ENCODE measurements around the gene PTPN11.
A peak's percentile ranks its signal among the peaks of the same experiment; 100 is the strongest.
"Not testable (repeated sequence)": the region's sequence is repeated elsewhere in the genome, so short reads cannot be mapped to it uniquely, and the experiment has no call there.

PTPN11 gene

DNA sequence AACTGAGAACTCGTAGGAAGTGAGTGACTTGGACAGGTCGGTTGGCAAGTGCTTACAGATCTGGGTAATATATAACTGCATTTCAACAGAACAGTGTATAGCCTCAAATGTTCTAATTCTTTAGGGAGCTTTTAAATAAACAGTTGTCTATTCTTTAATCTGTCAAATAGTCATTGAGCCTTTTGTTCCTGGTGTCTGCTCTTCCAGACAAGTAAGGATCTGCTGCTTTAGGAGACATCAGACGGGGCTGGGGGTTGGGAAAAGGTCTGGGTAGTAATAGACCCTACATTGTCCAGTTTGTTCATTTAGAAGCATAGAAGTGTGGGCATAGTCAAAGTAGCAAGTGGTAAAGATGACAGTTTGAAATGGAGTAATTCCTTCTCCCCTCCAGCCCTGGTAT lies 2.0 kb downstream of the PTPN11 start:
- Mint-ChIP-seq H3K9me3 (no peaks in the 10 kb centered on the region), H3K4me3 (peak overlapping the region; percentile 9), H3K36me3 (ENCODE audit: low read depth) (peaks cover 14% of the 10 kb centered on the region), H3K27ac (peak overlapping the region; percentile 33), H3K4me1 (ENCODE audit: low read depth) (peaks cover 37% of the 10 kb centered on the region), H3K27me3 (ENCODE audit: low read depth) (no peaks in the 10 kb centered on the region)
- no peak for DNase-seq (ENCODE audit: low spot score)

DNA sequence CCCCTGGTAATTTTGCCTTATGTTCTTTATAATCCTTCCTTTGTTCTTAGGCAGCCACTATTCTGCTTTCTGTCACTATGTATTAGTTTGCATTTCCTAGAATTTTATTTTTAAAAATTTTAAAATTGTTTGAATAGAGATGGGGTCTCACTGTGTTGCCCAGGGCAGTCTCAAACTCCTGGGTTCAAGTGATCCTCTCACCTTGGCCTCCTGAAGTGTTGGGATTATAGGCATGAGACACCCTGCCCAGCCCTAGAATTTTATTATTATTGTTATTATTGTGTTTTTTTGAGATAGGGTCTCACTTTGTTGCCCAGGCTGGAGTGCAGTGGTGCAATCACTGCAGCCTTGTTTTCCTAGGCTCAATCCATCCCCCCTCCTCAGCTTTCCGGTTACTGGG lies 2.6 kb downstream of the PTPN11 start:
- no peak overlapping the region for H3K4me3 Mint-ChIP-seq
- H3K4me1 Mint-ChIP-seq (ENCODE audit: low read depth), result peaks cover 37% of the 10 kb centered on the region
- peaks cover 14% of the 10 kb centered on the region for H3K36me3 Mint-ChIP-seq (ENCODE audit: low read depth)
- H3K27ac Mint-ChIP-seq, result no peak overlapping the region
- DNase-seq (ENCODE audit: low spot score), result no peak
- no peaks in the 10 kb centered on the region for H3K27me3 Mint-ChIP-seq (ENCODE audit: low read depth)
- no peaks in the 10 kb centered on the region for H3K9me3 Mint-ChIP-seq

DNA sequence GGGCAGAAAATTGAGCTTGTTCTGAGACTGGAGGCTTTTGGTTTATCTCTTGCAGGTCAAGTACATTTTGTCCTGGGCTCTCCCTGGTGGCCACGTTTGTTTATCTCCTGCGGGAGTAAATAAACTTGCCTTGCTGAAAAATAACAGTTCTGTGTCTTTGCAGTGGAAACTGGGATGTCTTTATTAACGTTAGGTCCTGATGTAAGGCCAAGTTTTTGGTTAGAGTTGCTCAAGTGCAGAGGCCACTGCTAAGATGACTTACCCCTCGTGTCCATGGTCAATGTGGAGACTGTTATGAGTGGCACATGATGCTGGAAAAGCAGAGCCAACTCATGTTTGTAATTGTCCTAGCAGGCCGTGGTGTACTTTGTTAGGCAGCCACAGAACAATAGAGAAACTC lies 3.8 kb downstream of the PTPN11 start:
- no peak for DNase-seq (ENCODE audit: low spot score)
- H3K4me3 Mint-ChIP-seq, result no peak overlapping the region
- no peaks in the 10 kb centered on the region for H3K9me3 Mint-ChIP-seq
- H3K36me3 Mint-ChIP-seq (ENCODE audit: low read depth), result peaks cover 14% of the 10 kb centered on the region
- no peak overlapping the region for H3K27ac Mint-ChIP-seq
- no peaks in the 10 kb centered on the region for H3K27me3 Mint-ChIP-seq (ENCODE audit: low read depth)
- H3K4me1 Mint-ChIP-seq (ENCODE audit: low read depth), result peaks cover 33% of the 10 kb centered on the region

DNA sequence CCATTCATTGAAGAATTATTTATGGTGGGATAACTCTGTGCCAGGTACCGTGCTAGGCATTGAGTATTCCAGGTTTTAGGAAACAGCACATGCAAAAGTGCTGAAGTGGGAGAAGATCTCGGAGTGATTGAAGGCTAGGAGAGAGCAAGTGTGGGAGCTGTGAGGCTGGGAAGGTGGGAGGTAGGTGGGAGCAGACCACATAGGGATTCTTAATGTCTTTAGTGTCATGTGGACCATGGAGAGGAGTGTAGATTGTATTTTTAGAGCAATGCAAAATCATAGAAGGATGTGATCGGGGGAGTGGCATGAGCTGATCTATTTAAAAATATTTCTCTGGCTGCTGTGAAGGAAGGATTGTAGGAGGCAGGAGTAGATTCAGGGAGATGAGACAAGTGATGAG lies 5.4 kb downstream of the PTPN11 start:
- no peaks in the 10 kb centered on the region for H3K9me3 Mint-ChIP-seq
- peaks cover 16% of the 10 kb centered on the region for H3K36me3 Mint-ChIP-seq (ENCODE audit: low read depth)
- peak overlapping the region; percentile 13 for H3K27ac Mint-ChIP-seq
- H3K4me3 Mint-ChIP-seq, result no peak overlapping the region
- H3K4me1 Mint-ChIP-seq (ENCODE audit: low read depth), result peaks cover 33% of the 10 kb centered on the region
- H3K27me3 Mint-ChIP-seq (ENCODE audit: low read depth), result no peaks in the 10 kb centered on the region
- DNase-seq (ENCODE audit: low spot score), result no peak

DNA sequence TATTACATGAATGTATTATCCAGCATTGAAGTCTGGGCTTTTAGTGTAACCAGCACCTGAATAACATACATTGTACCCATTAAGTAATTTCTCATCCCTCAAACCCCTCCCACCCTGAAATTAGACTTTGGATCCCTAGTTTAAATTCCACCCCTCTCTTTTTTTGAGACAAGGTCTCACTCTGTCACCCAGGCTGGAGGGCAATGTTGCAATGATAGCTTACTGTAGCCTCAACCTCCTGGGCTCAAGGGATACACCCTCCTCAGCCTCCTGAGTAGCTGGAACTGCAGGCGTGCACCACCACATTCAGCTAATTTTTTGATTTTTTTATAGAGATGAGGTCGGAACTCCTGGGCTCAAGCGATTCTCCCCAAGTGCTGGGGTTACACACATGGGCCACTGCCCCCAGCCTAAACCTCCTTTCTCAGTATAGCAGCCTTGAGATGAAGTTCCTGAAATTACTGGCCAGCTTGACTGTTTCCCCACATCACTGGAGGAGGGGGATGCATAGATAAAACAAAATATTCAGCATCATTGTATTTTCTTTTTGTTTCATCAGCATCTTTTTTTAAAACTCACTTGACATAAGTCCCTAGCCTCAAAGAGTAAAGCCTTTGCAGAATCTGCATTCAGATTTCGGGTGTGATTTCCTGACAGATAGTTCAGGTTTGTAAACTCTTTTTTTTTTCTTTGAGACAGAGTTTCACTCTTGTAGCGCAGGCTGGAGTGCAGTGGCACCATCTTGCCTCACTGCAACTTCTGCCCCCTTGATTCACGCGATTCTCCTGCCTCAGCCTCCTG lies 7.0 kb downstream of the PTPN11 start:
- Mint-ChIP-seq H3K4me1 (ENCODE audit: low read depth) (peaks cover 19% of the 10 kb centered on the region), H3K9me3 (no peaks in the 10 kb centered on the region), H3K4me3 (no peak overlapping the region), H3K27ac (no peak overlapping the region), H3K27me3 (ENCODE audit: low read depth) (no peaks in the 10 kb centered on the region), H3K36me3 (ENCODE audit: low read depth) (peaks cover 14% of the 10 kb centered on the region)
- DNase-seq (ENCODE audit: low spot score), result no peak

DNA sequence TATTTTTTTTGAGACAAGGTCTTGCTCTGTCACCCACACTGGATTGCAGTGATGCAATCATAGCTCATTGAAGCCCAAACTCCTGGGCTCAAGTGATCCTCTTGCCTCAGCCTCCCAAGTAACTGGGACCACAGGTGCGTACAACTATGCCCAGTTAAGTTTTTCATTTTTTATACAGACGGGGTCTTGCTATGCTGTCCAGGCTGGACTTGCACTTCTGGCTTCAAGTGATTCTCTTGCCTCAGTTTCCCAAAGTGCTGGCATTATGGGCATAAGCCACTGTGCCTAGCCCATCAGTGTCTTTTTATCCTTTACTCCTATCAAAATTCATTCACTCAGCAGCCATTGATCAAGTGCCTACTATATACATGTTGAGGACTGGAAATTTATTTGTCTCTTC lies 9.0 kb downstream of the PTPN11 start:
- Mint-ChIP-seq H3K4me1 (ENCODE audit: low read depth) (peaks cover 18% of the 10 kb centered on the region), H3K27ac (no peak overlapping the region), H3K36me3 (ENCODE audit: low read depth) (peaks cover 20% of the 10 kb centered on the region), H3K4me3 (no peak overlapping the region), H3K27me3 (ENCODE audit: low read depth) (no peaks in the 10 kb centered on the region), H3K9me3 (no peaks in the 10 kb centered on the region)
- no peak for DNase-seq (ENCODE audit: low spot score)

DNA sequence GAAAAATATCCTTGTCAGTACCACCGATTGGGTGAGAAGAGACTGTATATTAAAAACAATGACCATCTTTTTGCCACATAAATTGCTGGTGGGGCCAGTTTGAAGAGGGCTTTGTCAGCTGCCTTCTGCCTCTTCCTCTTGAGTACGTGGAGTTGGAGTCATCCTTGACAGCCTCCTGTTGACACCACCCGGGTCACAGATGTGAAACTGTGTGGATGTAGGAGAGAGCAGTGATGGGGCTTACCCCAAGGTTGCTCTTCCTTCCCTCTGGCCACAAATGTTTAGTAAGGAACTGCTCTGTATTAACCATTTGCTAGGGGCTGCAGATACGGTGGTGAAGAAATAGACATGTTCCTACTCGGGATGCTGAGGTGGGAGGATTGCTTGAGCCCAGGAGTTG lies 12.2 kb downstream of the PTPN11 start:
- no peaks in the 10 kb centered on the region for H3K9me3 Mint-ChIP-seq
- H3K4me1 Mint-ChIP-seq (ENCODE audit: low read depth), result peaks cover 12% of the 10 kb centered on the region
- H3K4me3 Mint-ChIP-seq, result no peak overlapping the region
- H3K27ac Mint-ChIP-seq, result no peak overlapping the region
- no peaks in the 10 kb centered on the region for H3K27me3 Mint-ChIP-seq (ENCODE audit: low read depth)
- peaks cover 18% of the 10 kb centered on the region for H3K36me3 Mint-ChIP-seq (ENCODE audit: low read depth)
- no peak for DNase-seq (ENCODE audit: low spot score)

DNA sequence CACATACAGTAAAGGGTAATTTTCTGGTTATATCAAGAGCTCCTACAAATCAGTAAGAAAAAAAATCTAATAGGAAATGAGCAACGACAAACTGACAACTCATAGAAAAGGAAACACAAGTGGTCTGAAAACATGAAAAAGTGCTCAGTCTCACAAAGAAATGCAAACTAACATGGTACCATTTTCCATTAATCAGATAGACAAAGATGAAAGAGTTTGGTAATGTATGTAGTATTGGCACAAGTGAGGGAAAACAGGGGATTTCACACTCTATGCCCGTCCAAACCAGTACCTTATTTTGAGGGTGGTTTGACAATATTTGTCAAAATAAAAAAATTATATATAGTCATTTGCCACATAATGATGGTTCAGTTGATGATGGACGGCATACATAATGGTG lies 13.2 kb downstream of the PTPN11 start:
- H3K27ac Mint-ChIP-seq, result peak overlapping the region; percentile 8
- DNase-seq (ENCODE audit: low spot score), result no peak
- H3K9me3 Mint-ChIP-seq, result no peaks in the 10 kb centered on the region
- H3K36me3 Mint-ChIP-seq (ENCODE audit: low read depth), result peaks cover 18% of the 10 kb centered on the region
- H3K4me3 Mint-ChIP-seq, result no peak overlapping the region
- H3K27me3 Mint-ChIP-seq (ENCODE audit: low read depth), result no peaks in the 10 kb centered on the region
- H3K4me1 Mint-ChIP-seq (ENCODE audit: low read depth), result peaks cover 15% of the 10 kb centered on the region

DNA sequence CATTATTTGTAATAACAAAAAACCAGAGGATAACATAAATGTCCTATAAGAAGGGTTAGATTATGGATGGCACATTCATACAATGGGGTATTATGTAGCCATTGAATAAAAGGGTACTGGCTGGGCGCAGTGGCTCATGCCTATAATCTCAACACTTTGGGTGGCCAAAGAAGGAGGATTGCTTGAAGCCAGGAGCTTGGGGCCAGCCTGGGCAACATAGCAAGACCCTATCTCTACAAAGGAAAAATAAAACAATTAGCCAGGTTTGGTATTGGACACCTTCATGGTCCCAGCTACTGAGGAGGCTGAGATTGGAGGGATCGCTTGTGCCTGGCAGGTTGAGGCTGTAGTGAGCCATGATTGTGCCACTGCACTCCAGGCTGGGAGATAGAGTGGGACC lies 14.8 kb downstream of the PTPN11 start:
- Mint-ChIP-seq H3K36me3 (ENCODE audit: low read depth) (peaks cover 15% of the 10 kb centered on the region), H3K27me3 (ENCODE audit: low read depth) (no peaks in the 10 kb centered on the region), H3K4me1 (ENCODE audit: low read depth) (peaks cover 18% of the 10 kb centered on the region), H3K9me3 (no peaks in the 10 kb centered on the region), H3K27ac (no peak overlapping the region), H3K4me3 (no peak overlapping the region)
- DNase-seq (ENCODE audit: low spot score), result no peak

DNA sequence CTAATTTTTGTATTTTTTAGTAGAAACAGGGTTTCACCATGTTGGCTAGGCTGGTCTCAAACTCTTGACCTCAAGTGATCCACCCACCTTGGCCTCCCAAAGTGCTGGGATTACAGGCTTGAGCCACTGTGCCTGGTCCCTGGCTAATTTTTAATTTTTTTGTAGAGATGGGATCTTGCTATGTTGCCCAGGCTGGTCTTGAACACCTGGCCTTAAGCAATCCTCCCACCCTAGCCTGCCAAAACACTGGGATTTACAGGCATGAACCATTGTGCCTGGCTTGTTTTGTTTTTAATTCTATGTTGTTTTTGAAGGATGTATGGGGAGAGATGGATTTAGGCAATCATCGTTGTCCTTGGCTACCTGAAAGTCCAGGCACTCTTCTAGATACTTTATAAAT lies 19.9 kb downstream of the PTPN11 start:
- not testable (repeated sequence) for H3K36me3 Mint-ChIP-seq (ENCODE audit: low read depth); H3K9me3 Mint-ChIP-seq; DNase-seq (ENCODE audit: low spot score); H3K4me1 Mint-ChIP-seq (ENCODE audit: low read depth); H3K27ac Mint-ChIP-seq; H3K27me3 Mint-ChIP-seq (ENCODE audit: low read depth); H3K4me3 Mint-ChIP-seq

DNA sequence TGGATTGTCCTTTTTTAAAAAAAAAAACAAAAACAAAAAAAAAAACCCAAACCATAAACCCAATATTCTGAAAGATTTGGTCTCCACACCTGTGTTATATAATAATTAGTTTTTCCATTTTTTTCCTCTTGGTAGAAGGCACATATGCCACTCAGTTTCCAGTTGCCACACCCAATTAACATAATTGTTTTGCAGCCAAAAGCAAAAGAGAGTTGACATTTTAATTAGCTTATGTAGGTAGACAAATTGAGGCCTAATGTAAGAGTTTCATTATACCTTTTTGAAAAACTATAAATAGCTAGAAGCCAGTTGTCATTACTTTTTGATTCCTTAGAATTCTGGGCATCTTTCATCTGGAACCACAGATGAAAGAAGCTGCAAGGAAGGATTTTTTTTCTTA lies 21.0 kb downstream of the PTPN11 start:
- no peaks in the 10 kb centered on the region for H3K9me3 Mint-ChIP-seq
- H3K27ac Mint-ChIP-seq, result no peak overlapping the region
- H3K4me3 Mint-ChIP-seq, result no peak overlapping the region
- H3K27me3 Mint-ChIP-seq (ENCODE audit: low read depth), result no peaks in the 10 kb centered on the region
- DNase-seq (ENCODE audit: low spot score), result no peak
- peaks cover 4% of the 10 kb centered on the region for H3K36me3 Mint-ChIP-seq (ENCODE audit: low read depth)
- peaks cover 7% of the 10 kb centered on the region for H3K4me1 Mint-ChIP-seq (ENCODE audit: low read depth)

DNA sequence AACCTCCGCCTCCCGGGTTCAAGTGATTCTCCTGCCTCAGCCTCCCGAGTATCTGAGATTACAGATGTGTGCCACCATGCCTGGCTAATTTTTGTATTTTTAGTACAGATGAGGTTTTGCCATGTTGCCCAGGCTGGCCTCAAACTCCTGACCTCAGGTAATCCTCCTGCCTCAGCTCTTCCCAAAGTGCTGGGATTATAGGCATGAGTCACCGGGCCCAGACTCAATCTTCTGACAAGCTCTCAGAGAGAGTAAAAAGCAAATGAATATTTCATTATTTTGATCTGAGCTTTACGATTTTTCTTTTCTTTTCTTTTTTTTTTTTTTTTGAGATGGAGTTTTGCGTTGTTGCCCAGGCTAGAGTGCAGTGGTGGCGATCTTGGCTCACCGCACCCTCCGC lies 21.9 kb downstream of the PTPN11 start:
- H3K27me3 Mint-ChIP-seq (ENCODE audit: low read depth); H3K4me3 Mint-ChIP-seq; H3K4me1 Mint-ChIP-seq (ENCODE audit: low read depth); H3K27ac Mint-ChIP-seq; H3K36me3 Mint-ChIP-seq (ENCODE audit: low read depth); H3K9me3 Mint-ChIP-seq; DNase-seq (ENCODE audit: low spot score): not testable (repeated sequence)

DNA sequence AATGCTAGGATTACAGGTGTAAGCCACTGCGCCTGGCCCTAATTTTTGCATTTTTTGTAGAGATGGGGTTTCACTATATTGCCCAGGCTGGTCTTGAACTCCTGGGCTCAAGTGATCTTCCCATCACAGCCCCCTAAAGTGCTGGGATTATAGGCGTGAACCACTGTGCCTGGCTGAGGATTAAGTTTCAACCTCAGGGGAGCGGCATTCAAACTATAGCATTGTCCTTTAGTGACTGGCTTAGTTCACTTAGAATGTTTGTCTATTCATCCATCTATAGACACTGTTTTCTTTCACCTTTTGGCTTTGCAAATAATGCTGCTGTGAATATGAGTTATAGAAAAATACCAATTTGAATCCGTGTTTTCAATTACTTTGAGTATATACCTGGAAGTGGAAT lies 25.2 kb downstream of the PTPN11 start:
- Mint-ChIP-seq H3K4me3 (no peak overlapping the region), H3K36me3 (ENCODE audit: low read depth) (peaks cover 18% of the 10 kb centered on the region)

DNA sequence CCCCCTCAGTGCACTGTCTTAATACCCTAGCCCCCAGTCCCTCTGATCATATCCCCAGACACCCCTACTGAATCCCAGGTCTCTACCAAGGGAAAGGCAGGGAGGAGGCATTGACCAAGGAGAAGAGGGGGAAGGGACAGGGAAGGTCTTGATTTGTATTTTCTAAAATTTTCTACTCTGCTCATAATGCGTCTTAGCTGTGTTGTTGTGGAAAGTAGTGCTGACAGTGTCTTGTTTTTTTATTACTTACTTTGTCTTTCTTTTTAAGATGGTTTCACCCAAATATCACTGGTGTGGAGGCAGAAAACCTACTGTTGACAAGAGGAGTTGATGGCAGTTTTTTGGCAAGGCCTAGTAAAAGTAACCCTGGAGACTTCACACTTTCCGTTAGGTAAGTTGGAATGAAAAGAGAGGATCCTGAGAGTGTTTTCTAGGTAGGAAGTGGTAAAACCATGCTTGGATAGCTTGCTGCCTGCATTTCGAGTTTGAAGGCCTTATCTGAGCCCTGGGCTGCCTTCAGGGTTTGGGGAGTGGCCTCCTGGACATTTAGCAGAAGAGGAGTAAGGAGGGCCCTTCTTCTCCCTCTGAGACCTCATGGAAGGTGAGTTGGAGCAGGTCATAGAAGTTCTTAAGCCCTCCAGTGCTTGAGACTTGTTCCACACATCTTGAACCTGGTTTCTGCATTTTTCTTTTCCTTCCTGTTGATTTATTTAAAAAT lies 27.4 kb downstream of the PTPN11 start:
- H3K27ac Mint-ChIP-seq, result peak overlapping the region; percentile 47

More for the DNA sequence above, 25.2 kb downstream of the PTPN11 start:
- no peak for DNase-seq (ENCODE audit: low spot score)
- no peaks in the 10 kb centered on the region for H3K9me3 Mint-ChIP-seq
- H3K27ac Mint-ChIP-seq, result no peak overlapping the region
- peaks cover 16% of the 10 kb centered on the region for H3K4me1 Mint-ChIP-seq (ENCODE audit: low read depth)
- H3K27me3 Mint-ChIP-seq (ENCODE audit: low read depth), result no peaks in the 10 kb centered on the region

More for the DNA sequence above, 27.4 kb downstream of the PTPN11 start:
- Mint-ChIP-seq H3K4me1 (ENCODE audit: low read depth) (peaks cover 16% of the 10 kb centered on the region), H3K4me3 (no peak overlapping the region), H3K27me3 (ENCODE audit: low read depth) (no peaks in the 10 kb centered on the region), H3K9me3 (no peaks in the 10 kb centered on the region), H3K36me3 (ENCODE audit: low read depth) (peaks cover 29% of the 10 kb centered on the region)
- DNase-seq (ENCODE audit: low spot score), result no peak
